HL-60 (cell line): ENCODE data around the gene C18orf32.

ENCODE experiments used
- DNase-seq, 2 experiments: peaks; one replicate each; pipeline ENCODE4 v3.0.0-alpha.2; 2010 to 2020; ENCODE audit warnings: low read depth in 1 of 2, low spot score in 1 of 2
- H3K27ac ChIP-seq: fragments of 250-450 bp; sonication (Bioruptor Pico); replicated peaks from 2 replicates; pipeline ENCODE4 v1.5.1; 2020; ENCODE audit warnings: mild to moderate bottlenecking, moderate library complexity
- H3K27me3 ChIP-seq: fragments of 250-450 bp; sonication (Bioruptor Pico); 2 replicates; pipeline ENCODE4 v1.5.1; 2021; ENCODE audit warnings: mild to moderate bottlenecking, moderate library complexity; ENCODE audit not compliant: insufficient read depth, poor library complexity, severe bottlenecking
- H3K4me3 ChIP-seq: replicated peaks from 2 replicates; pipeline ENCODE4 v1.5.1; 2011; ENCODE audit warnings: mild to moderate bottlenecking, control low read depth, low read length; ENCODE audit not compliant: insufficient read depth
- GABPA ChIP-seq: IDR thresholded peaks from 2 replicates; pipeline ENCODE4 v1.6.1; 2012; ENCODE audit warnings: low read depth
- POLR2AphosphoS5 ChIP-seq: IDR thresholded peaks from 2 replicates; pipeline ENCODE4 v1.6.1; 2012; ENCODE audit warnings: low read depth
- SPI1 ChIP-seq: IDR thresholded peaks from 2 replicates; pipeline ENCODE4 v1.6.1; 2012; ENCODE audit warnings: low read depth, mild to moderate bottlenecking, borderline replicate concordance
- TF ChIP-seq, protein P1 (sequence below): IDR thresholded peaks from 2 replicates; pipeline ENCODE4 v1.6.1; 2012; ENCODE audit warnings: low read depth; ENCODE audit not compliant: insufficient replicate concordance
- TF ChIP-seq, protein P2 (sequence below): IDR thresholded peaks from one replicate; pipeline ENCODE4 v1.5.1; 2011; ENCODE audit warnings: low read length, control low read depth, inconsistent platforms; ENCODE audit not compliant: insufficient read depth

Gene C18orf32

DNA sequence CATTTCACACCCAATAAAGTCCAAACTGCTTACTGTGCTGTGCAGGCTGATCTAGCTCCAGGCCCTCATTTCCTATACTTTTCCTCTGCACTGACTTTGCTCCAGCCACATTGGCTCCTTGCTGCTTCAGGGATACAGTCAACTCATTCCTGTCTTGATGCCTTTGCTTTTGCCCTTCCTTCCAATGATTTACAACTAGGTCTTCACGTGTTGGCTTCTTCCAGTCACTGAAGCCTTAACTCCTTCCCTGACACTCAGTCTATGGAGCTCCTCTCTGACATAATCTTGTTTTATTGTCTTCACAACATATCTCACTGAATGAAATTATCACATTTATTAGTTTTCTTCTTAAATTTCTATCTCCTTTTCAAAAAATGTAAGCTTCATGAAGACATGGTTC, 16.9 kb upstream of the C18orf32 start:
- H3K27me3 ChIP-seq, result peaks cover 15% of the 10 kb centered on the region
- H3K27ac ChIP-seq, result no peak overlapping the region
- no peak overlapping the region for H3K4me3 ChIP-seq
- TF ChIP-seq, protein P1, sequence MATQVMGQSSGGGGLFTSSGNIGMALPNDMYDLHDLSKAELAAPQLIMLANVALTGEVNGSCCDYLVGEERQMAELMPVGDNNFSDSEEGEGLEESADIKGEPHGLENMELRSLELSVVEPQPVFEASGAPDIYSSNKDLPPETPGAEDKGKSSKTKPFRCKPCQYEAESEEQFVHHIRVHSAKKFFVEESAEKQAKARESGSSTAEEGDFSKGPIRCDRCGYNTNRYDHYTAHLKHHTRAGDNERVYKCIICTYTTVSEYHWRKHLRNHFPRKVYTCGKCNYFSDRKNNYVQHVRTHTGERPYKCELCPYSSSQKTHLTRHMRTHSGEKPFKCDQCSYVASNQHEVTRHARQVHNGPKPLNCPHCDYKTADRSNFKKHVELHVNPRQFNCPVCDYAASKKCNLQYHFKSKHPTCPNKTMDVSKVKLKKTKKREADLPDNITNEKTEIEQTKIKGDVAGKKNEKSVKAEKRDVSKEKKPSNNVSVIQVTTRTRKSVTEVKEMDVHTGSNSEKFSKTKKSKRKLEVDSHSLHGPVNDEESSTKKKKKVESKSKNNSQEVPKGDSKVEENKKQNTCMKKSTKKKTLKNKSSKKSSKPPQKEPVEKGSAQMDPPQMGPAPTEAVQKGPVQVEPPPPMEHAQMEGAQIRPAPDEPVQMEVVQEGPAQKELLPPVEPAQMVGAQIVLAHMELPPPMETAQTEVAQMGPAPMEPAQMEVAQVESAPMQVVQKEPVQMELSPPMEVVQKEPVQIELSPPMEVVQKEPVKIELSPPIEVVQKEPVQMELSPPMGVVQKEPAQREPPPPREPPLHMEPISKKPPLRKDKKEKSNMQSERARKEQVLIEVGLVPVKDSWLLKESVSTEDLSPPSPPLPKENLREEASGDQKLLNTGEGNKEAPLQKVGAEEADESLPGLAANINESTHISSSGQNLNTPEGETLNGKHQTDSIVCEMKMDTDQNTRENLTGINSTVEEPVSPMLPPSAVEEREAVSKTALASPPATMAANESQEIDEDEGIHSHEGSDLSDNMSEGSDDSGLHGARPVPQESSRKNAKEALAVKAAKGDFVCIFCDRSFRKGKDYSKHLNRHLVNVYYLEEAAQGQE, result no peak
- TF ChIP-seq SPI1, result no peak
- TF ChIP-seq, protein P2, sequence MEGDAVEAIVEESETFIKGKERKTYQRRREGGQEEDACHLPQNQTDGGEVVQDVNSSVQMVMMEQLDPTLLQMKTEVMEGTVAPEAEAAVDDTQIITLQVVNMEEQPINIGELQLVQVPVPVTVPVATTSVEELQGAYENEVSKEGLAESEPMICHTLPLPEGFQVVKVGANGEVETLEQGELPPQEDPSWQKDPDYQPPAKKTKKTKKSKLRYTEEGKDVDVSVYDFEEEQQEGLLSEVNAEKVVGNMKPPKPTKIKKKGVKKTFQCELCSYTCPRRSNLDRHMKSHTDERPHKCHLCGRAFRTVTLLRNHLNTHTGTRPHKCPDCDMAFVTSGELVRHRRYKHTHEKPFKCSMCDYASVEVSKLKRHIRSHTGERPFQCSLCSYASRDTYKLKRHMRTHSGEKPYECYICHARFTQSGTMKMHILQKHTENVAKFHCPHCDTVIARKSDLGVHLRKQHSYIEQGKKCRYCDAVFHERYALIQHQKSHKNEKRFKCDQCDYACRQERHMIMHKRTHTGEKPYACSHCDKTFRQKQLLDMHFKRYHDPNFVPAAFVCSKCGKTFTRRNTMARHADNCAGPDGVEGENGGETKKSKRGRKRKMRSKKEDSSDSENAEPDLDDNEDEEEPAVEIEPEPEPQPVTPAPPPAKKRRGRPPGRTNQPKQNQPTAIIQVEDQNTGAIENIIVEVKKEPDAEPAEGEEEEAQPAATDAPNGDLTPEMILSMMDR, result no peak
- DNase-seq, result no peak

DNA sequence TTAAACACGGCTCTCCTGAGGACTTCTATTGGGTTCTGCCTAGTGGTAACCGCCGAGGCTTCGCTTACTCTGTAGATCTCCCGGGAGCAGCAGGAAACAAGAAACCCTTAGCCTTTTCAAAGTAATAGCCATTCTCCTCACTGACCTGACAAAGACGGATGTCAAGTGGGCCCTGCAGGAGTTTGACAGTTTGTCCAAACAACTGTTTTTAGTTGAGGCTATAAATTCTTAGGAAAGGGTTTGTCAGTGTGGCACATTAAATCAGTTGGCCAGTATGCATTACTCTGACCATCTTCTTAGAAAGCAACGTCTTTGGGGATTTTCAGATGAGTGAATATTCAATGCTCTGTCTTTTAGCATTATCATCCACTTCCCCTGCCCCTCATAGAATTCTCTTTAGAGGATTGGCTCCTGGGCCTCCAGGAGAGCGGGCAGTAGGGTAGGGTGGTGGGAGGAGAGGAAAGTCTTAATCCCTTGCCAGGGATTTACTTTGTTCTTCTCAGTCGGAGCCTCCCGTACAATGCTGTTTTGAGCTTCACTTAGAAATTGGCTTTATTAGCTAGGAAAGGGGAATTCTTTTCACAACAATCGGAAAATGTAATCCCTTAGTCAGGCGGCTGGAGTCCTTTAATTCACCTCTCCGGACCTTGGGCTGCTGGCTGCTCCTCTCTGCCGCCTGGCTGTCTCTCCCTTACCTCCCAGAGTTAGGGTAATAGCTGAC, 13.3 kb upstream of the C18orf32 start:
- no peak overlapping the region for H3K27ac ChIP-seq
- peaks cover 2% of the 10 kb centered on the region for H3K27me3 ChIP-seq
- TF ChIP-seq, protein P2, result no peak
- no peak for TF ChIP-seq GABPA
- TF ChIP-seq, protein P1, result no peak
- no peak for TF ChIP-seq POLR2AphosphoS5
- no peak for TF ChIP-seq SPI1
- no peak overlapping the region for H3K4me3 ChIP-seq
- no peak for DNase-seq

DNA sequence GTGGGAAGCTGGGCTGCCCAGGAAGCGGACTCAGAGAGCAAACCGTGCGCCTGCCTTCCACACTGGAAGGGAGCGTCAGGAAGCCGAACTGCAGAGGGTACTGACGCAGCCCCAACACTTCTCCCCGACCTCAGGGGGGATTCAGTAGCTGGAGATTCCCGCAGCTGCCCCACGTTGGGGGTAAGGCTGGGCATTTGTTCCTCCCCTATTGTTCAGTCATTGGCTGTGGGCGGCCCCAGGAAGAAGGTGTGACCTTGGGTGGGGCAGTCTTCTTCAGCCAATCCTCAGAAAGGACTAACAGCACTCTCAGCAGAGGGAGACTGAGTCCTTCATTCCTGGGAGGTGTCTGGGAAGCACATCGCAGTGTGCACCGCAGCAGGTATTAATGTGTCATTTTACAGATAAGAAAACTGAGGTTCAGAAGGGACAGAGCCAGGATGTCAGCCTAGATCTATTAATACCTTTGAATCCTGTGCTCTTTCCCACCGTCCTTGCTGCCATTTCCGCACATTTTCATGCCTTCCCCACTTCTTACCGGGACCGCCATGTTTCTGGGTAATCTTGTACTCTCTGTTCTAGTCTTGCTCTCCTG, 12.1 kb upstream of the C18orf32 start:
- peaks cover 2% of the 10 kb centered on the region for H3K27me3 ChIP-seq
- H3K27ac ChIP-seq, result no peak overlapping the region
- TF ChIP-seq, protein P1, result no peak
- TF ChIP-seq, protein P2, result no peak
- no peak for TF ChIP-seq GABPA
- no peak for TF ChIP-seq SPI1
- TF ChIP-seq POLR2AphosphoS5, result no peak
- H3K4me3 ChIP-seq, result no peak overlapping the region
- no peak for DNase-seq
